HG03469 (cell line): ENCODE measurements around the gene GSE1.

Source experiments
- ATAC-seq: cut with Tn5 transposase; IDR thresholded peaks from one replicate; pipeline ENCODE4 v1.9.1; 2021; ENCODE audit warnings: mild to moderate bottlenecking, moderate library complexity, moderate number of reproducible peaks; ENCODE audit not compliant: unreplicated experiment

The GSE1 gene

GRCh38 chr16:85616607-85617321, 3.6 kb downstream of the GSE1 start:
- ATAC-seq: no peak

DNA sequence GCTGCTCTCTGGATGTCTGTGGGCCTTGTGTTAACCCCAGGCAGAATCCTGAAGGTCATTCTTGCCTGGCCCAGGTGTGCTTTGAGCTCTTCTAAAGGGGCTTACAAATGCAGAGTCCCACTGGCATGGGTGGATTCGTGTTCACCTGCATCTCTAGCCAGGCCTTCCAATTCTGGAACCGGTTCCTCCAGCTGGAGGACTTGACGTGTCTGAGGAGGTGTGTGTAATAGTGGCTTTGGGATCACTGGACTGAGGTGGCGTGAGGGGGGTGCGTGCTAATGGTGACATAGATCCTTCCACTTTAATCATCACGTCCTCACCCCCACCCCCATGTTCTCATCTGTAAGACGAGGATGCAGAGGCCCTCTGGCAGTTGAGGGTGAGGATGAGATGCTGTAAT, 4.8 kb downstream of the GSE1 start:
- ATAC-seq: no peak

- ATAC-seq: no peak
Measured at GRCh38 chr16:85618521-85618920, 5.4 kb downstream of the GSE1 start.

GRCh38 chr16:85619101-85619891, 6.2 kb downstream of the GSE1 start:
- no peak for ATAC-seq

- no peak for ATAC-seq
Measured at GRCh38 chr16:85620374-85620773, 7.3 kb downstream of the GSE1 start.

- no peak for ATAC-seq
Measured at GRCh38 chr16:85621698-85622428, 8.7 kb downstream of the GSE1 start.

DNA sequence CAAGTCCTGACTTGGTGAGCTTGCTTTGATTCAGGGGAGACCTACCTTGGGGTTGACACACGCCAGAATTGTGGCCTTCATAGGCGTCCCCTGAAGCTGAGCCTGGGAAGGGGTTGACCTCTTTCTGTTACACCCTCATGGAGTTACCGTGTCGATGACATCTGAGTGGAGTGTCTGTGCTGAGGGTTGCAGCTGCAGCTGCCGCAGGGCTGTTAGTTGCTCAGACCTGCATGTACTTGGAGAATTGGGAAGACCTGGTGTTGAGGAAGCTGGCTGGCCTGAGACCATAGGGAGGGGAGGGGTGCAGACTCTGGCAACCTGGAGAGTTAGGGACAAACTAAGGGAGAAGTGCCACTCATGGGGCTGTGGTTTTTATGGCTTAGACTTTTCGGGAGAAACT, 9.6 kb downstream of the GSE1 start:
- ATAC-seq: no peak

GRCh38 chr16:85623250-85623649, 10.1 kb downstream of the GSE1 start:
- no peak for ATAC-seq

GRCh38 chr16:85623997-85624601, 11.0 kb downstream of the GSE1 start:
- ATAC-seq: no peak

DNA sequence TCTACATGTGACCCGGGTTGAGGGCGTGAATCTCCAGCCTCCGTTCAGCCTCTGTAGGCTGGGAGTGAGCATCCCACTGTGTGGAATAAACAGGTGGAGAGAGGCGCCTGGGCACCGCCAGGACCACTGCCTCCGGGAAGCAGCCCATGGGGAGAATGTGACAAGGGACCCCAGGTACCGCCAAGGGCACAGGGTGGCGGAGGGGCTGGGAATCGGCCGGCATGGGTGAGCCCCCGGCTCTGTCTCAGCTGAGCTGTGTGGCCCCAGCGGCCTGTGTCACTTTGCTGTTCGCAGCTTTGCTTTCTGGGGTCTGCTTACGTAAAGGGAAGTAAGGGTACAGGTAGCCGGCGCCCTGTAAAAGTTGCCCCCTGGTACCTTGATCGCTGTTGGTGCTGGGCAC, 11.5 kb downstream of the GSE1 start:
- ATAC-seq: no peak

GRCh38 chr16:85625053-85625452, 11.9 kb downstream of the GSE1 start:
- no peak for ATAC-seq

DNA sequence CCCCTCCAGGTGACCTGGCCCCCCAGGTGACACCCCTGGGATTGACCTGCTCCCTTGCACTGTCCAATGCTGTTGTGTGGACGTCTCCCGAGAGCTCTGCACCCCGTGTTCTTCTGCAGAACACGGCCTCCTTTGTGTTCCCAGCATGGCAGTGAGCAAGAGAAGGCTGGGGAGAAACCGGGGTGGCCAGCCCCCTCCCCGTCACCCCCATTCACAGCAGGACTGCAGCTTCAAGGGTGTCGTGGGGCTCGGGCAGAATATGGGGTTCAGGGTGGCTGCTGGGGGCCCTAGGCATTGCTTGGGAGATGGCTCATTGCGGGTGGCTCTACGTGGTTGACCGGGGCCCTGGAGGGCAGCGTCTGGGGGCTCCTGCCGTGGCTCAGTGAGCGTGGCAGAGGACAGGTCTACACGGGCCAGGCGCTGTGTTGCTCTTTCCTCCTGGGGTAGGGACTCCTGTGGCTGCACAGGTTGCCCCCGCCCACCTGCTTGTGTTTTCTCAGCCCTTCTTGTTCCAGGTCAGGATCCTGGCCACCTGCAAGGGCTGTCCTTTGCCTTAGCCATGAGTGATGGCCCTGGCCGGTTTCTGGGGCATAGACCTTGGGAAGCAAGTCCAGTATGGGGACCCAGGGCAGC, 12.5 kb downstream of the GSE1 start:
- ATAC-seq: no peak

GRCh38 chr16:85626191-85626981, 13.3 kb downstream of the GSE1 start:
- no peak for ATAC-seq

GRCh38 chr16:85627089-85627488, 14.0 kb downstream of the GSE1 start:
- ATAC-seq: no peak

DNA sequence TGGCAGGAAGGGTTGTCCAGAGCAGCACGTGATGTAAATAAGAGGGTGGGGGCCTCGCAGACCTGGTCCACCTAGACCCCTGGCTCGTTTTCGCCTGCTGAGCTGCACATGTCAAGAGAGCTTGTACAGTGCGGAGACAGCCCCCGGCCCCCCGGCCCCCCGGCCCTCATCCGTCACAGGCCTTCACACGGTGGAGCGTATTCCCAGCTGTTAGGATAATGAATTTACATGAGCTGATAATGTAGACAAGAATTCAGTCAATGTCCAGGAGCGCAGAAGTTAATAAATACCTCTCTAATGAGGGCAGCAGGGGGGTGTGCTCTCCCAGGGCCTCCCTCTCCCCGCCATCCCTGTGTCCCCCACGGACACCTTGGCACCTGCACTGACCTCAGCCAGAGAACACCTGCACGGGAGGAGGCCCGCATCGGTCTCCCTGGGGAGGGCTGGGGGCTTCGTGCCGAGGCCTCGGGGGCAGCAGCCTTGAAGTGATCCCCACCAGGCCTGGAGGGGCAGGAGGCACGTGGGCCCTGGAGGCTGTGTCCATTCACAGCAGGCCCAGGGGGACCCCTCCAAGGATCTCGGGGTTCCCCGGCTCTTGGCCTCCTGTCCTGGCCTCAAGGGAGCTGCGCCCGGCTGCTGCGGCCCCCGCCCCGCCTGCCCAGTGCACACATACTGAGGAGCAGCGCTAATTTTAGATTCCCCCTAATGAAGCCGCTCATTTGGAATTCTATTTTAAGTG, 14.6 kb downstream of the GSE1 start:
- ATAC-seq: no peak

DNA sequence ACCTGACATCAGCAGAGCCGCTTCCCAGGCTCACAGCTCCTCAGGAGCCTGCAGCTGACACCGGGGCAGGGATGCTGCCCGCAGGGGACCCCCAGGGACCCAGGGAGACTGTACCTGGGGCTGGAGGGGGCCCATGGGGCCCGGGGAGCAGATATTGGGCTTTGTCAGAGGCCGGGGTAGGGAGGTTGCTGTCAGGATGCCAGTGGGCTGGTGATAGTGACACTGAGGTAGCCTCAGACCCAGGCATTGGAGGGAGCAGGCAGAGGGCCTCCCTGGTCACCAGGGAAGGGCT, 15.1 kb downstream of the GSE1 start:
- no peak for ATAC-seq

DNA sequence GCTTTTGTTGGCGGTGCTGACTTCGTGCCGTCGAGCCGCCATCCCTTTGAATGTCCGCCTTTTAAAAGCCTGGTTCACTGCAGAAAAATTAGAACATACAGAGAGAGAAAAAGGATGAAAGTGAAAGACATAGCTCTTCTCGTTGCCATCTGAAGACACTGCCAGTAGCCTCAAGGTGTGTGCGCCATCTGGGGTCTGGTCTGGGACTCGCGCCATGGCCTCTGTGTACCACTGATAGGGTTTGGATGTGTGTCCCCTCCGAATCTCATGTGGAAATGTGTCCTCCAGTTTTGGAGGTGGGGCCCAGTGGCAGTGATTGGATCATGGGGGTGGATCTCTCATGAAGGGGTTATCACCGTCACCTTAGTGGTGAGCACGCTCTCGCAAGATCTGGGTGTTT, 15.5 kb downstream of the GSE1 start:
- no peak for ATAC-seq

- no peak for ATAC-seq
Measured at GRCh38 chr16:85629326-85629725, 16.2 kb downstream of the GSE1 start.

DNA sequence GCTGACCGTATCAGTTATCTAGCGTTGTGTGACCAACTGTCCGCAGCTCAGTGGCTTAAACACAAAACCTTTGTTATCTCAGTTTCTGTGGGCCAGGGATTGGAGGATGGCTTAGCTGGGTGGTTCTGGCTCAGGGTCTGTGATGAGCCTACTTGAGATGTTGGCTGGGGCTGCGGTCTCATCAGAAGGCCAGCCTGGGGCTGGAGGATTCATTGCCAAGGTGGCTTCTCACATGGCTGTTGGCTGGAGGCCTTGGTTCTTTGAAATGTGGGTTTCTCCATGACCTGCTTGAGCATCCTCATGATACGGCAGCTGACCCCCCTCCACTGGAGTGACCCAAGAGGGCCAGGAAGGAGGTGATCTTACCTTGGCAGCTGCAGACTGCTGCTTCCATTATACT, 16.7 kb downstream of the GSE1 start:
- ATAC-seq: no peak

DNA sequence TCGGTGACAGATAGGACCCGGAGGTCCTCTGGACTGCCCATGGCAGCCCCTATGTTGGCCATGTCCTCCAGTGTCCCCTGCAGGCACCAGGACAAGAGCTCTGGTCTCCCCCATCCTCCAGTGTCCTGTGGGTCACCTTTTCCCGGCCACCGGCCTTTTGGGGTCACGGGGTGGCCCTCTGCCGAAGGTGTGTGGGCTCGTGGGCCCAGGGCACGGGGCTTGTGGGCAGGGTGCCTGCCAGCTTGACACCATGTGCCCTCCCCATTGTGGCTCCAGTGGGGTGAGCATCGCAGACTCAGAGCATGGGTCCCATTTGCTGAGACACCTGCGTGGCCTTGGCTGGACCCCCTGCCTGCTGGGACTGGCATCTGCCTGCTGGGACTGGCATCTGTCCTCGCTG, 18.1 kb downstream of the GSE1 start:
- ATAC-seq: no peak
